ENCODE results near the gene ECE2.
A peak's percentile ranks its signal among the peaks of the same experiment; 100 is the strongest.

ECE2 gene

GRCh38 chr3:184315871-184316661 is 40.2 kb downstream of the ECE2 start:
- no peak for DNase-seq

DNA sequence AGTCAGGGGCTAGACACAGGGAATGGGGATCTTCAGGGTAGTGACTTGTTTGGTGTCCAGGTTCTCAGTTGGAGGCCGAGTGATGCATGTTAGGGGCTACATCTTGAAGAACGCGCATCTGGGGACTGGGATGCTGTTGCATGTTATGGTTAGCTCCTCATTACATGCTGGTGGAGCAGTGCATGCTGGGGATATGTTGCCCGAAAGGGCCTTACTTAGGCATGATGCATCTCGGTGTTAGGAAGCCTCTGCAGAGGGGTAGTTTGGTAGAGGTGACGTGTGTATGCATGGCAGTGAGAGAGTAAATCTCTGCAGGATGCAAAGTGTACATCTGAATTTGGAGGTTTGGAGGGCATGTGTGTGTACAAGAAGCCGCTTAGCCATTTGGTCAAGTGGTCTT is 41.0 kb downstream of the ECE2 start:
- DNase-seq: no peak

- DNase-seq: no peak
Measured at GRCh38 chr3:184317201-184317600, 41.4 kb downstream of the ECE2 start.

- DNase-seq: peak; percentile 49
Measured at GRCh38 chr3:184320104-184320445, 44.3 kb downstream of the ECE2 start.

DNA sequence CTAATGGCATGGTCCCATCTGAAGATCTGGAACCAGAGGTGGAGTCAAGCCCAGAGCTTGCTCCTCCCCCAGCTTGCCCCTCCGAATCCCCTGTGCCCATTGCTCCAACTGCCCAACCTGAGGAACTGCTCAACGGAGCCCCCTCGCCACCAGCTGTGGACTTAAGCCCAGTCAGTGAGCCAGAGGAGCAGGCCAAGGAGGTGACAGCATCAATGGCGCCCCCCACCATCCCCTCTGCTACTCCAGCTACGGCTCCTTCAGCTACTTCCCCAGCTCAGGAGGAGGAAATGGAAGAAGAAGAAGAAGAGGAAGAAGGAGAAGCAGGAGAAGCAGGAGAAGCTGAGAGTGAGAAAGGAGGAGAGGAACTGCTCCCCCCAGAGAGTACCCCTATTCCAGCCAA is 45.8 kb downstream of the ECE2 start:
- DNase-seq: no peak

DNA sequence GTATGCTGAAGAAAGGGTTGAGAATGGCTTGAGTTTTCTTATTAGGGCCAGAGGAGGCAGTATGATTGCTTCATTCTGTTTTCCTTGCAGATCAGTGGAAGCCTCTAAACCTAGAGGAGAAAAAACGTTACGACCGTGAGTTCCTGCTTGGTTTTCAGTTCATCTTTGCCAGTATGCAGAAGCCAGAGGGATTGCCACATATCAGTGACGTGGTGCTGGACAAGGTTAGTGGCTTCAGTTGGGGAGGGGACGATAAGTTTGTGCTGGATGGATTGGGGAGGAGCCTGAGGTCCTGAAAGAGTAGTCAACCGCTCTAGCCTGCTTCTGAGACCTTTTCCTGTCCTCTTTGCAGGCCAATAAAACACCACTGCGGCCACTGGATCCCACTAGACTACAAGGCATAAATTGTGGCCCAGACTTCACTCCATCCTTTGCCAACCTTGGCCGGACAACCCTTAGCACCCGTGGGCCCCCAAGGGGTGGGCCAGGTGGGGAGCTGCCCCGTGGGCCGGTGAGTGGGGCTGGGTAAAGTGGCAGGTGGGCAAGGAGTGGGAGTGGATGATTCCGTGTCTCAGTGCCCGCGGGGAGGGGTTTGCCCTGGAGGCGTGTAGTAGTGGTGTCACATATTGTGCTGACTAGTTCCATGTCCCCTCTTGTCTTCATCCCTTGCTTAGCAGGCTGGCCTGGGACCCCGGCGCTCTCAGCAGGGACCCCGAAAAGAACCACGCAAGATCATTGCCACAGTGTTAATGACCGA is 47.1 kb downstream of the ECE2 start:
- no peak for DNase-seq

DNA sequence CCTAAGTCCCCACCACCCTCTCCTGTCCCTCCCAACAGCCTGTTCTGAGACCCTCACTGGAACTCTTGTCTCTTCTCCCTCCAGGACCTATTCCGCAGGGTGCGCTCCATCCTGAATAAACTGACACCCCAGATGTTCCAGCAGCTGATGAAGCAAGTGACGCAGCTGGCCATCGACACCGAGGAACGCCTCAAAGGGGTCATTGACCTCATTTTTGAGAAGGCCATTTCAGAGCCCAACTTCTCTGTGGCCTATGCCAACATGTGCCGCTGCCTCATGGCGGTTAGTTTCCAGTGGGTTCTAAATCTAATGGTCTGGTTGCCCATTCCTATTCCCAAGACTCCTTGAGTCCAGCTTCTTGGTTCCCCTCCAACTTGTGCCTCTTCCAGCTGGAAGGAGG is 47.9 kb downstream of the ECE2 start:
- no peak for DNase-seq

GRCh38 chr3:184325269-184325668 is 49.4 kb downstream of the ECE2 start:
- no peak for DNase-seq

- no peak for DNase-seq
Measured at GRCh38 chr3:184325715-184326369, 50.0 kb downstream of the ECE2 start.

DNA sequence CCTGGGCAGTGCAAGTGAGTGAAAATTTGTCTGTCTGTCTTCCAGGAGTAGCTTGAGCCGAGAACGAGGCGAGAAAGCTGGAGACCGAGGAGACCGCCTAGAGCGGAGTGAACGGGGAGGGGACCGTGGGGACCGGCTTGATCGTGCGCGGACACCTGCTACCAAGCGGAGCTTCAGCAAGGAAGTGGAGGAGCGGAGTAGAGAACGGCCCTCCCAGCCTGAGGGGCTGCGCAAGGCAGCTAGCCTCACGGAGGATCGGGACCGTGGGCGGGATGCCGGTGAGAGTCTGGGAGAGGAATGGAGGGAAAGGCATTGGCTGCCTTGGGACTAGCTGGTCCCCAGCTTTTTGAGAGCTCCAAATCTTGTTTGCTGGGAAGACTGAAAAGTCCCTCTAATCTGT is 51.3 kb downstream of the ECE2 start:
- DNase-seq: no peak

DNA sequence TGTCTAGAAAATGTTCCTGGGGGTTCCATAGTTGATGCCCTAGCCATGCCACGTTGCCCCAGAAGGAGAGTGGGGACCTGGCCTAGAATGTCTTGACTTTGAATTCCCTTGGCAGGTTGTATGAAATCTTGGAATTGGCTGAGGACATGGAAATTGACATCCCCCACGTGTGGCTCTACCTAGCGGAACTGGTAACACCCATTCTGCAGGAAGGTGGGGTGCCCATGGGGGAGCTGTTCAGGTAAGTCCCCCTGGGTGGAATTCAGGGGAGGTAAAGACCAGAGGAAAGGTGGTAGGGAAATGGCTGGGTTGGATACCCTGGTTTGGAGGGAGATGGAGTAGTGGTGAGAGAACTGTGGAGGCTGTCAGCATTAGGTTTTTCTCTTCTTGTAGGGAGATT is 52.7 kb downstream of the ECE2 start:
- no peak for DNase-seq

DNA sequence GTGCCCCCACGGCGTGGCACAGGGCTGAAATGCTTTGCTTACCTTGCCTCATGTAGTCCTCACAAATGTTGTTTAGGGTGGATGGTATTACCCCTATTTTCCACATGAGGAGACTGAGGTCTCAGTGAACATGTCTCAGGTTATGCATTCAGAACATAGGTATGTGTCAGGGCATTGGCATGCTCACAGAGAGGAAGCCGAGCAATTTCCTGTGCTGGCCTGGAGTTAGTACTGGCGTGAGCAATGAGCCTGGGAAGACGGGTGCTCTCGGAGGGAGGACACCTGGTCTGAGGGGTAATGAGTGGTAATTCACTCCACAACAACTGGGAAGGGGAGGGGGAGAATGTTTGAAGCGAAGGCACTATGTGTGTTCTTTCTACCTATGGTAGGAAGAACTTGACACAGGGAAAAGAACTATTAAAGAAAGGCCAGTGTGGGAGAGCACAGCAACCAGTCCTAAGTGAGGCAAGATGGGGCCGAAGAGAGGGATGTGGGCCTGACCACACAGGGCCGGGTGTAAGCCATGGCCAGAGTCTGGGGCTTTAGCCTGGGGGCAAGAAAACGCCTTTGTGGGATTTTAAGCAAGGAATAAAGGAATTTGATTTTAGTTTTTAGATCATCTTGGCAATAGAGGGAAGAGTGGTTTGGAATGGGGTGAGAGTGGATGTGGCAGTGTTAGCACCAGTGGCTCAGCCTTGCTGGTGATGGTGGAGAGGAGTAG is 56.7 kb downstream of the ECE2 start:
- no peak for DNase-seq

DNA sequence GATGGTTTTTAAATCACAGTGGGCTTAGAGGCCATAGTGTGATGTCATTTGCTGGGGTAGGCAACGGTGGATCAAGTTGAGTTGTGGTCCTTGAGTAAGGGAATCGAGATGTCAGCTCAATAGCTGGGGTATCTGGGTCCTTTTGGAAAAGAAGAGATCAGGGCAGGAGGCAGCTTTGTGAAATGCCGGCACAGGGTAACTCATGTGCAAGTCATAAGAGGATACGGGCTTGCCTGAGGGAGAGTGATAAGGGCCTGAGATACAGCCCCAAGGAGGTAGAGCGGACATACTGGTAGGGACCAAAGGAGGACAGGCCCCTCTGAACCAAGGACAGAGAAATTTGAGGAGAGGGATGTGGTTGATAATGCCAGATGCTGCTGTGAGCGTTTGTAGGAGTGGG is 57.4 kb downstream of the ECE2 start:
- DNase-seq: no peak

DNA sequence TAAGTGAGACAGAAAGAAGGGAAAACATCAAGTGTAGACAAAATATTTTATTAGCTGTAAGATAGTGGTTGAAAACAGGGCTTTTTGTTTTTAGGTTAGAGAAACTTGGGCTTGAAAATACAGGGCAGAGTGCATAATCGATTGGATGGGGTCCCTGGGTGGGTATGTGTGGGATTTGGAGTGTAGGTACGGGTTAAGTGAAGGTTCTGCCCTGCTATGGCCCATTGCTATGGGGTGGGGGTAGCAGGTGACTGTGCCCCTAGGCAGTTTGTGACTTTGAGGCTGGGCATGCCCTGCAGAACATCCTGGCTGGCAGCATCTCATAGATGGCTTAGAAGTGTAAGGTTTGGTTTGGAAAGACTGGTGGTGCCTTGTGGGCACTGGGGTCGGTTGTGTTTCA is 57.9 kb downstream of the ECE2 start:
- no peak for DNase-seq

DNA sequence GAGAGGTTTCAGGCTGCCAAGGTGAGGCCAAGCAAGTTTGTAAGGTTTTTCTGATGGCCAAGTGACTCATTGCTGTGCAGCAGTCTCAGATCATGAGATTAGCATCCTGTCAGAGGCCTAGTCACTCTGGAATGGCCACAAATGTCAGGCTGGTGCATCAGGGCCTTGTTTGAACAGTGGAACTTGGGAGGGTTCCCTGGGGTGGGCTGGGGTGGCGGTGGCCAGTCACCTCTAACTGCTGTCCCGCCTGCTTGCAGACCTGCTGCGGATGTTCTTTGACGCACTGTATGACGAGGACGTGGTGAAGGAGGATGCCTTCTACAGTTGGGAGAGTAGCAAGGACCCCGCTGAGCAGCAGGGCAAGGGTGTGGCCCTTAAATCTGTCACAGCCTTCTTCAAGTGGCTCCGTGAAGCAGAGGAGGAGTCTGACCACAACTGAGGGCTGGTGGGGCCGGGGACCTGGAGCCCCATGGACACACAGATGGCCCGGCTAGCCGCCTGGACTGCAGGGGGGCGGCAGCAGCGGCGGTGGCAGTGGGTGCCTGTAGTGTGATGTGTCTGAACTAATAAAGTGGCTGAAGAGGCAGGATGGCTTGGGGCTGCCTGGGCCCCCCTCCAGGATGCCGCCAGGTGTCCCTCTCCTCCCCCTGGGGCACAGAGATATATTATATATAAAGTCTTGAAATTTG is 58.8 kb downstream of the ECE2 start:
- peak; percentile 52 for DNase-seq

GRCh38 chr3:184335291-184335660 is 59.5 kb downstream of the ECE2 start:
- DNase-seq: no peak

- DNase-seq: peak; percentile 91
Measured at GRCh38 chr3:184335661-184336546, 60.1 kb downstream of the ECE2 start.

- DNase-seq: no peak
Measured at GRCh38 chr3:184336547-184337398, 61.0 kb downstream of the ECE2 start.

GRCh38 chr3:184337399-184337714 is 61.5 kb downstream of the ECE2 start, which contains the start of gene FAM131A:
FAM131A (plus strand) TSS chr3:184337600; CDS start chr3:184337631, 31 bp downstream.
- DNase-seq: no peak

DNA sequence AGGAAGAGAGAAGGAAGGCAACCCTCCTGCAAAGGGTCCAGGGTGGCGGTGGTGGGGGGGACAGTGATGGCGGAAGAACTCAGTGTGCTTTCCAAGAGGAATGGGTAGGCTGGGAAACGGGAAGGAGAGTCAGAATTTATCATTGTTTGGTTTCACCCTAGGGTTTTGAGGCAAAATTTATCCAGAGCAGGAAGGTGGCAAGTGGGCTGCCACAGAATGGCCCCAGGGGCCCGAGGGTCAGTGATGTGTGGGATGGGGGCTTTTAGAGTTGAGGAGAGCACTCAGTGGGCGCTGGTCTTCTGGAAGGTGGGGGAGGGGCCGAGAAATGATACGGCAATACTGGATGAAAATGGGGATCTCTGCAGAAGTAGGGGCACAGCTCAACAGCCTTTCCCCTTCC is 62.2 kb downstream of the ECE2 start:
- DNase-seq: no peak

GRCh38 chr3:184338511-184338945 is 62.7 kb downstream of the ECE2 start:
- DNase-seq: no peak

All from activated CD4-positive, alpha-beta T cell treated with anti-CD3 and anti-CD28 coated beads, Interleukin-2, Interleukin-6, amounts not matched to agents 100 ng/mL and 50 ng/mL, durations not matched to agents 16 hours and 8 hours (primary cell).